Measurements from ENCODE around the gene ENTR1. TPM values are rescaled to one million over a fixed set of nuclear protein-coding genes. Genes with fewer than 3 reads are reported as not detected.

Gene ENTR1
- total and polyA plus RNA-seq, 3 experiments from 2014 or later = 13.1 to 55.5 (median 52.2) TPM

GRCh38 chr9:136436055-136436634, 25.7 kb upstream of the ENTR1 start:
- no peak for DNase-seq
- H3K27ac Mint-ChIP-seq = peak overlapping the region in 2 of 8 donors; percentile 50 to 68
- Histone ChIP-seq H3K4me1 (ENCODE audit: insufficient read depth, low read length) (peaks cover 23% of the 10 kb centered on the region), H3K36me3 (ENCODE audit: insufficient read depth, low read length) (no peaks in the 10 kb centered on the region), H3K27me3 (ENCODE audit: insufficient read depth, low read length, poor library complexity, severe bottlenecking) (no peaks in the 10 kb centered on the region), H3K27ac (ENCODE audit: low read depth, low read length) (no peak overlapping the region), H3K4me3 (ENCODE audit: low read length) (no peak overlapping the region), H3K9me3 (ENCODE audit: low read length) (no peaks in the 10 kb centered on the region)
- peaks cover 22 to 29% (median 22%) of the 10 kb centered on the region in 3 donors for H3K4me1 Mint-ChIP-seq
- ChIA-PET POLR2A (no interaction called here), CTCF (interaction anchor here (1.2 kb wide), 1 partner anchor 15 kb away, joined by 3 read pairs; no protein-coding TSS in a partner anchor)
- no peaks in the 10 kb centered on the region for H3K9me3 Mint-ChIP-seq
- H3K4me3 Mint-ChIP-seq = peak overlapping the region in 6 of 7 donors; percentile 14 to 91 (median 83)
- no peaks in the 10 kb centered on the region for H3K27me3 Mint-ChIP-seq
- H3K36me3 Mint-ChIP-seq = peaks cover 0 to 24% (median 2%) of the 10 kb centered on the region in 3 donors

GRCh38 chr9:136434580-136435169, 24.3 kb upstream of the ENTR1 start:
- H3K27me3 Mint-ChIP-seq = no peaks in the 10 kb centered on the region
- peaks cover 0 to 28% (median 2%) of the 10 kb centered on the region in 3 donors for H3K36me3 Mint-ChIP-seq
- ChIA-PET CTCF (interaction anchor here (0.7 kb wide), 1 partner anchor 11 kb away, joined by 3 read pairs; no protein-coding TSS in a partner anchor), POLR2A (no interaction called here)
- H3K9me3 Mint-ChIP-seq = no peaks in the 10 kb centered on the region
- Histone ChIP-seq H3K9me3 (ENCODE audit: low read length) (no peaks in the 10 kb centered on the region), H3K4me1 (ENCODE audit: insufficient read depth, low read length) (peaks cover 18% of the 10 kb centered on the region), H3K4me3 (ENCODE audit: low read length) (no peak overlapping the region), H3K27me3 (ENCODE audit: insufficient read depth, low read length, poor library complexity, severe bottlenecking) (no peaks in the 10 kb centered on the region), H3K27ac (ENCODE audit: low read depth, low read length) (no peak overlapping the region), H3K36me3 (ENCODE audit: insufficient read depth, low read length) (no peaks in the 10 kb centered on the region)
- peaks cover 21 to 29% (median 22%) of the 10 kb centered on the region in 3 donors for H3K4me1 Mint-ChIP-seq
- no peak for DNase-seq
- no peak overlapping the region for H3K27ac Mint-ChIP-seq
- H3K4me3 Mint-ChIP-seq = no peak overlapping the region

GRCh38 chr9:136433849-136434579, 23.6 kb upstream of the ENTR1 start:
- Histone ChIP-seq H3K27me3 (ENCODE audit: insufficient read depth, low read length, poor library complexity, severe bottlenecking) (no peaks in the 10 kb centered on the region), H3K9me3 (ENCODE audit: low read length) (no peaks in the 10 kb centered on the region), H3K27ac (ENCODE audit: low read depth, low read length) (no peak overlapping the region), H3K36me3 (ENCODE audit: insufficient read depth, low read length) (no peaks in the 10 kb centered on the region), H3K4me1 (ENCODE audit: insufficient read depth, low read length) (peaks cover 18% of the 10 kb centered on the region), H3K4me3 (ENCODE audit: low read length) (no peak overlapping the region)
- CTCF ChIA-PET = interaction anchor here (0.7 kb wide), 1 partner anchor 12 kb away, joined by 3 read pairs; no protein-coding TSS in a partner anchor
- Mint-ChIP-seq H3K36me3 (peaks cover 0 to 34% (median 2%) of the 10 kb centered on the region in 3 donors), H3K4me3 (peak overlapping the region in 1 of 7 donors; percentile 14), H3K9me3 (no peaks in the 10 kb centered on the region), H3K27ac (no peak overlapping the region), H3K27me3 (no peaks in the 10 kb centered on the region), H3K4me1 (peaks cover 21 to 29% (median 22%) of the 10 kb centered on the region in 3 donors)
- no peak for DNase-seq
- POLR2A ChIA-PET = no interaction called here

- no peak for DNase-seq
- Mint-ChIP-seq H3K27me3 (no peaks in the 10 kb centered on the region), H3K9me3 (no peaks in the 10 kb centered on the region), H3K4me3 (no peak overlapping the region), H3K4me1 (peaks cover 18 to 26% (median 19%) of the 10 kb centered on the region in 3 donors), H3K27ac (no peak overlapping the region), H3K36me3 (peaks cover 0 to 39% (median 2%) of the 10 kb centered on the region in 3 donors)
- no peaks in the 10 kb centered on the region for H3K36me3 ChIP-seq (ENCODE audit: insufficient read depth, low read length)
- no peak overlapping the region for H3K4me3 ChIP-seq (ENCODE audit: low read length)
- no peaks in the 10 kb centered on the region for H3K9me3 ChIP-seq (ENCODE audit: low read length)
- no peak overlapping the region for H3K27ac ChIP-seq (ENCODE audit: low read depth, low read length)
- H3K27me3 ChIP-seq (ENCODE audit: insufficient read depth, low read length, poor library complexity, severe bottlenecking) = no peaks in the 10 kb centered on the region
- CTCF ChIA-PET = no interaction called here
- peaks cover 17% of the 10 kb centered on the region for H3K4me1 ChIP-seq (ENCODE audit: insufficient read depth, low read length)
- POLR2A ChIA-PET = no interaction called here
These were observed 22.8 kb upstream of the ENTR1 start for GRCh38 chr9:136433043-136433715.

GRCh38 chr9:136432591-136432990, 22.2 kb upstream of the ENTR1 start:
- Mint-ChIP-seq H3K4me3 (no peak overlapping the region), H3K27me3 (no peaks in the 10 kb centered on the region), H3K36me3 (peaks cover 0 to 41% (median 2%) of the 10 kb centered on the region in 3 donors), H3K9me3 (no peaks in the 10 kb centered on the region), H3K4me1 (peaks cover 13 to 20% (median 14%) of the 10 kb centered on the region in 3 donors), H3K27ac (no peak overlapping the region)
- DNase-seq = no peak
- no peak overlapping the region for H3K27ac ChIP-seq (ENCODE audit: low read depth, low read length)
- no peaks in the 10 kb centered on the region for H3K9me3 ChIP-seq (ENCODE audit: low read length)
- peaks cover 11% of the 10 kb centered on the region for H3K4me1 ChIP-seq (ENCODE audit: insufficient read depth, low read length)
- ChIA-PET POLR2A (no interaction called here), CTCF (no interaction called here)
- no peaks in the 10 kb centered on the region for H3K27me3 ChIP-seq (ENCODE audit: insufficient read depth, low read length, poor library complexity, severe bottlenecking)
- no peak overlapping the region for H3K4me3 ChIP-seq (ENCODE audit: low read length)
- H3K36me3 ChIP-seq (ENCODE audit: insufficient read depth, low read length) = no peaks in the 10 kb centered on the region

- Histone ChIP-seq H3K9me3 (ENCODE audit: low read length) (no peaks in the 10 kb centered on the region), H3K4me3 (ENCODE audit: low read length) (no peak overlapping the region), H3K4me1 (ENCODE audit: insufficient read depth, low read length) (peaks cover 3% of the 10 kb centered on the region), H3K27ac (ENCODE audit: low read depth, low read length) (no peak overlapping the region), H3K27me3 (ENCODE audit: insufficient read depth, low read length, poor library complexity, severe bottlenecking) (no peaks in the 10 kb centered on the region), H3K36me3 (ENCODE audit: insufficient read depth, low read length) (no peaks in the 10 kb centered on the region)
- Mint-ChIP-seq H3K9me3 (no peaks in the 10 kb centered on the region), H3K4me1 (peaks cover 6 to 13% (median 6%) of the 10 kb centered on the region in 3 donors), H3K4me3 (no peak overlapping the region), H3K27ac (no peak overlapping the region), H3K36me3 (peaks cover 0 to 39% (median 2%) of the 10 kb centered on the region in 3 donors), H3K27me3 (no peaks in the 10 kb centered on the region)
- CTCF ChIA-PET = no interaction called here
- DNase-seq = no peak
- POLR2A ChIA-PET = no interaction called here
These were observed 21.5 kb upstream of the ENTR1 start for GRCh38 chr9:136431782-136432350.

GRCh38 chr9:136430588-136431234, 20.3 kb upstream of the ENTR1 start:
- no peaks in the 10 kb centered on the region for H3K27me3 Mint-ChIP-seq

More at GRCh38 chr9:136430588-136431234, 20.3 kb upstream of the ENTR1 start:
- ChIA-PET POLR2A (no interaction called here), CTCF (no interaction called here)
- Mint-ChIP-seq H3K4me1 (peaks cover 0 to 3% (median under 1%) of the 10 kb centered on the region in 3 donors), H3K27ac (no peak overlapping the region), H3K4me3 (no peak overlapping the region), H3K9me3 (no peaks in the 10 kb centered on the region), H3K36me3 (peaks cover 0 to 35% (median 0%) of the 10 kb centered on the region in 3 donors)
- DNase-seq = no peak
- Histone ChIP-seq H3K27ac (ENCODE audit: low read depth, low read length) (no peak overlapping the region), H3K27me3 (ENCODE audit: insufficient read depth, low read length, poor library complexity, severe bottlenecking) (no peaks in the 10 kb centered on the region), H3K4me1 (ENCODE audit: insufficient read depth, low read length) (no peaks in the 10 kb centered on the region), H3K4me3 (ENCODE audit: low read length) (no peak overlapping the region), H3K9me3 (ENCODE audit: low read length) (no peaks in the 10 kb centered on the region), H3K36me3 (ENCODE audit: insufficient read depth, low read length) (no peaks in the 10 kb centered on the region)
